ENCODE results near the gene GALNTL6. TPM values are rescaled to one million over a fixed set of nuclear protein-coding genes. Genes with fewer than 3 reads are reported as not detected.

The GALNTL6 gene
- total RNA-seq, 2 donors from 2014 or later = 0.71 TPM; not detected in 1

DNA sequence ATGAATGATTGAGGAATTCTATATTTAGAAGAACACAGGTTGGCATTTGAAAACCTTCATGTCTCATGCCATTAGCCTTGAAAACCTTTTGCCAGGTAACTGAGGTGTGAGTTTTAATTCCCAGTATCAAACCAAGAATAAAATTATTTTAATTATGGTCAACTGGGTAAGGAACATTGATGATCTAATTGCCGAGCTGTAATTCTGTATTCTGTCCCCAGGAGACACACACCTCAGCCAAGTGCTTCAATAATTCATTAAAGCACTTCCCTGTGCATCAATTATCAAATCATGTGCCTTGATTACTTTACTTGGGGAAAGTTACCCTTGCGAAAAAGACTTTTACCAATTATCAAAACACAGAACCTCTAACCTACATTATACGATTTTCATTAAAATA lies 1023.5 kb downstream of the GALNTL6 start:
- Histone ChIP-seq H3K27ac (ENCODE audit: low read depth, low read length) (no peak overlapping the region), H3K4me1 (ENCODE audit: control insufficient read depth, insufficient read depth, low read length) (no peaks in the 10 kb centered on the region), H3K36me3 (ENCODE audit: control insufficient read depth, insufficient read depth, low read length) (no peaks in the 10 kb centered on the region), H3K4me3 (ENCODE audit: low read length) (no peak overlapping the region), H3K9me3 (ENCODE audit: control insufficient read depth, low read length) (no peaks in the 10 kb centered on the region), H3K9ac (ENCODE audit: extremely low read depth, low read length, poor library complexity, severe bottlenecking) (no peak overlapping the region), H3K27me3 (ENCODE audit: control insufficient read depth, insufficient read depth, low read length, poor library complexity, severe bottlenecking) (peaks cover 5% of the 10 kb centered on the region)
- no peak for DNase-seq
- Mint-ChIP-seq H3K36me3 (ENCODE audit: low read depth) (no peaks in the 10 kb centered on the region), H3K9me3 (no peaks in the 10 kb centered on the region), H3K27ac (no peak overlapping the region), H3K4me3 (no peak overlapping the region), H3K27me3 (ENCODE audit: insufficient read depth) (peaks cover 7% of the 10 kb centered on the region), H3K4me1 (peaks cover 12% of the 10 kb centered on the region)
- TF ChIP-seq, protein P1, sequence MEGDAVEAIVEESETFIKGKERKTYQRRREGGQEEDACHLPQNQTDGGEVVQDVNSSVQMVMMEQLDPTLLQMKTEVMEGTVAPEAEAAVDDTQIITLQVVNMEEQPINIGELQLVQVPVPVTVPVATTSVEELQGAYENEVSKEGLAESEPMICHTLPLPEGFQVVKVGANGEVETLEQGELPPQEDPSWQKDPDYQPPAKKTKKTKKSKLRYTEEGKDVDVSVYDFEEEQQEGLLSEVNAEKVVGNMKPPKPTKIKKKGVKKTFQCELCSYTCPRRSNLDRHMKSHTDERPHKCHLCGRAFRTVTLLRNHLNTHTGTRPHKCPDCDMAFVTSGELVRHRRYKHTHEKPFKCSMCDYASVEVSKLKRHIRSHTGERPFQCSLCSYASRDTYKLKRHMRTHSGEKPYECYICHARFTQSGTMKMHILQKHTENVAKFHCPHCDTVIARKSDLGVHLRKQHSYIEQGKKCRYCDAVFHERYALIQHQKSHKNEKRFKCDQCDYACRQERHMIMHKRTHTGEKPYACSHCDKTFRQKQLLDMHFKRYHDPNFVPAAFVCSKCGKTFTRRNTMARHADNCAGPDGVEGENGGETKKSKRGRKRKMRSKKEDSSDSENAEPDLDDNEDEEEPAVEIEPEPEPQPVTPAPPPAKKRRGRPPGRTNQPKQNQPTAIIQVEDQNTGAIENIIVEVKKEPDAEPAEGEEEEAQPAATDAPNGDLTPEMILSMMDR (conservative IDR thresholded peaks at IDR 0.05) = no peak
- WGBS, 2 experiments (ENCODE audit: insufficient coverage in 1 of 2, insufficient read length in 1 of 2) = 94 to 100% methylated on average over 1 to 3 of the region's 3 CpGs

DNA sequence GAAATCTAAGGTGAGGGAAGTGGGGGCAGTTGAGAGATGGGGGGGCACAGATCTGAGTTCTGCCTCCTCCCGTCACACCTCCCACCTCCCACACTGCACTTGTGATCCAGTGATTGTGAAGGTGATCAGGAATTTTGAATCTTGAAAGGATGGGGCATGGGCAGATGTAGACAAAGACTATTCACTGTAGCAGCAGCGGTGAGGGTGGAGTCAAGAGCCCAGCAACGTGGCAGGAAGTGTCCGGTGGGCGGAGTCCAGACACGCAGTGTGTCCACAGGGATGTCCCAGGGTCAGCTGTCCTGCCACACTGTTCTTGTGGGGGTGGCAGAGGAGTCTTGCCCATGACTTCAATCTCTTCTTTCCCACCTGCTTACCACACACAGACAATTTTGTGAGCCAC lies 1024.9 kb downstream of the GALNTL6 start:
- Mint-ChIP-seq H3K27me3 (ENCODE audit: insufficient read depth) (peaks cover 7% of the 10 kb centered on the region), H3K36me3 (ENCODE audit: low read depth) (no peaks in the 10 kb centered on the region), H3K4me3 (no peak overlapping the region), H3K27ac (no peak overlapping the region), H3K9me3 (no peaks in the 10 kb centered on the region), H3K4me1 (peaks cover 12% of the 10 kb centered on the region)
- H3K27me3 ChIP-seq (ENCODE audit: control insufficient read depth, insufficient read depth, low read length, poor library complexity, severe bottlenecking) = peaks cover 5% of the 10 kb centered on the region
- H3K9me3 ChIP-seq (ENCODE audit: control insufficient read depth, low read length) = no peaks in the 10 kb centered on the region
- H3K27ac ChIP-seq (ENCODE audit: low read depth, low read length) = no peak overlapping the region
- H3K9ac ChIP-seq (ENCODE audit: extremely low read depth, low read length, poor library complexity, severe bottlenecking) = no peak overlapping the region
- DNase-seq = no peak
- no peak overlapping the region for H3K4me3 ChIP-seq (ENCODE audit: low read length)
- H3K4me1 ChIP-seq (ENCODE audit: control insufficient read depth, insufficient read depth, low read length) = no peaks in the 10 kb centered on the region
- 67 to 85% methylated on average over 1 to 5 of the region's 6 CpGs for WGBS, 2 experiments (ENCODE audit: insufficient coverage in 1 of 2, insufficient read length in 1 of 2)
- TF ChIP-seq, protein P1 (conservative IDR thresholded peaks at IDR 0.05) = no peak
- no peaks in the 10 kb centered on the region for H3K36me3 ChIP-seq (ENCODE audit: control insufficient read depth, insufficient read depth, low read length)

DNA sequence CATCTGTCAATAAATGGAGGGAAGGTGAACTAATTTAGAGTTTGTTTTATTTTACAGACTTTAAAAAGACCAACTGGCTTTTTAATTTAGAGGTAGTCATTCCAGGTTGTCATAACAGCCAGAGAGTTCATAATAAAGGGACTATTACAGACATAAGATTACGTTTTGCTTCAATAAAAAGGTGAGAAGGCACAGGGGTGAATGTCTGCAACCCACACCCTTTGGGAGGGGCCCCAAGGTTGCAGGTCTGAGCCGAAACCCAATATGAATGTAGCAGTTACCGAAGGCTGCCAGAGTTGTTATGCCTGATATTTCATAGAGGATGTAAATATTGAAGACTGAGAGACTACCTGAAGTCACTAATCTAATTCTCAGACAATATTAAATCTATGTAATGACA lies 1025.7 kb downstream of the GALNTL6 start:
- Mint-ChIP-seq H3K27ac (no peak overlapping the region), H3K9me3 (no peaks in the 10 kb centered on the region), H3K36me3 (ENCODE audit: low read depth) (no peaks in the 10 kb centered on the region), H3K27me3 (ENCODE audit: insufficient read depth) (peaks cover 7% of the 10 kb centered on the region), H3K4me1 (peaks cover 12% of the 10 kb centered on the region), H3K4me3 (no peak overlapping the region)
- DNase-seq = no peak
- no peak overlapping the region for H3K4me3 ChIP-seq (ENCODE audit: low read length)
- no peaks in the 10 kb centered on the region for H3K9me3 ChIP-seq (ENCODE audit: control insufficient read depth, low read length)
- no peak overlapping the region for H3K9ac ChIP-seq (ENCODE audit: extremely low read depth, low read length, poor library complexity, severe bottlenecking)
- H3K27me3 ChIP-seq (ENCODE audit: control insufficient read depth, insufficient read depth, low read length, poor library complexity, severe bottlenecking) = no peaks in the 10 kb centered on the region
- H3K27ac ChIP-seq (ENCODE audit: low read depth, low read length) = no peak overlapping the region
- no peaks in the 10 kb centered on the region for H3K36me3 ChIP-seq (ENCODE audit: control insufficient read depth, insufficient read depth, low read length)
- TF ChIP-seq, protein P1 (conservative IDR thresholded peaks at IDR 0.05) = no peak
- WGBS, 2 experiments (ENCODE audit: insufficient coverage in 1 of 2, insufficient read length in 1 of 2) = 93 to 100% methylated on average over 2 to 3 of the region's 3 CpGs
- H3K4me1 ChIP-seq (ENCODE audit: control insufficient read depth, insufficient read depth, low read length) = no peaks in the 10 kb centered on the region

Data from endodermal cell (in vitro differentiated cells).